Skeletal muscle satellite cell (primary cell): ENCODE measurements around the gene CFD.

ENCODE experiments used
- H3K27me3 ChIP-seq: 2 replicates; pipeline ENCODE4 v1.7.0; 2013; ENCODE audit warnings: low read length; ENCODE audit not compliant: control insufficient read depth, insufficient read depth
- H3K36me3 ChIP-seq: 2 replicates; pipeline ENCODE4 v1.7.0; 2013; ENCODE audit warnings: mild to moderate bottlenecking, control low read depth, low read length; ENCODE audit not compliant: insufficient read depth
- H3K4me1 ChIP-seq: 2 replicates; pipeline ENCODE4 v1.7.0; 2013; ENCODE audit warnings: low read length; ENCODE audit not compliant: control insufficient read depth, insufficient read depth
- H3K4me2 ChIP-seq: 2 replicates; pipeline ENCODE4 v1.7.0; 2013; ENCODE audit warnings: mild to moderate bottlenecking, low read length
- H3K4me3 ChIP-seq: 2 replicates; pipeline ENCODE4 v1.7.0; 2013; ENCODE audit warnings: low read length
- H3K9ac ChIP-seq: 2 replicates; pipeline ENCODE4 v1.7.0; 2013; ENCODE audit warnings: mild to moderate bottlenecking, low read depth, low read length, moderate library complexity
- H3K9me3 ChIP-seq: replicated peaks from 2 replicates; pipeline ENCODE4 v1.7.0; 2013; ENCODE audit warnings: mild to moderate bottlenecking, control low read depth, low read length

Gene CFD

DNA sequence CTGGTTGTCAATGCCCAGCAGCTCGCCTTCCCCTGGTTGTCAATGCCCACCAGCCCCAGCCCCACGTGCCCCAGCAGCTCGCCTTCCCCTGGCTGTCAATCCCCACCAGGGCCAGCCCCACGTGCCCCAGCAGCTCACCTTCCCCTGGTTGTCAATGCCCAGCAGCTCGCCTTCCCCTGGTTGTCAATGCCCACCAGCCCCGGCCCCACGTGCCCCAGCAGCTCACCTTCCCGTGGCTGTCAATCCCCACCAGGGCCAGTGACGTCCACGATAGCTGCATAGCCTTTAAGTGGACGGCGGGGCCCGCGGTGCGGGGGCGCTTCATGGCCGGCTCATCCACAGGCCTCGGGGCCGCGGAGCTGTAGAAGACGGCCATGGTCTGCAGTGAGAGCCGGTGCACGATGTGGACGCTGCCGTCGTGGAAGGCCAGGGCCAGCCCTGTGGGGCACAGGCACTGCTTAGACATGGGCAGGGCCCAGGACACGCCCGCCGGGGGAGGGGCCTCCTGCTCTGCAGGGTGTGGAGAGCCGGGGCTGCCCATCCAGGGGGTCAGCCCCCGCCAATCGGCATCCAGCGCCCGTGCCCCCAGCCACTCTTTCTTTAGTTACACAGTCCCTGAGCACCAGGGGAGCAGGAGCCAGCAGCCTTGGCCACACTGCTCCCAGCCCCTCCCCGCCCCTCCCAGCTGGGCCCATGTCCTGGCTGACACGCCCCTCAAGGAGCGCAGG, 20.4 kb downstream of the CFD start:
- Histone ChIP-seq H3K4me2 (no peak overlapping the region), H3K27me3 (no peaks in the 10 kb centered on the region), H3K9ac (no peak overlapping the region), H3K36me3 (peaks cover 29% of the 10 kb centered on the region), H3K9me3 (no peaks in the 10 kb centered on the region), H3K4me1 (no peaks in the 10 kb centered on the region), H3K4me3 (no peak overlapping the region)

DNA sequence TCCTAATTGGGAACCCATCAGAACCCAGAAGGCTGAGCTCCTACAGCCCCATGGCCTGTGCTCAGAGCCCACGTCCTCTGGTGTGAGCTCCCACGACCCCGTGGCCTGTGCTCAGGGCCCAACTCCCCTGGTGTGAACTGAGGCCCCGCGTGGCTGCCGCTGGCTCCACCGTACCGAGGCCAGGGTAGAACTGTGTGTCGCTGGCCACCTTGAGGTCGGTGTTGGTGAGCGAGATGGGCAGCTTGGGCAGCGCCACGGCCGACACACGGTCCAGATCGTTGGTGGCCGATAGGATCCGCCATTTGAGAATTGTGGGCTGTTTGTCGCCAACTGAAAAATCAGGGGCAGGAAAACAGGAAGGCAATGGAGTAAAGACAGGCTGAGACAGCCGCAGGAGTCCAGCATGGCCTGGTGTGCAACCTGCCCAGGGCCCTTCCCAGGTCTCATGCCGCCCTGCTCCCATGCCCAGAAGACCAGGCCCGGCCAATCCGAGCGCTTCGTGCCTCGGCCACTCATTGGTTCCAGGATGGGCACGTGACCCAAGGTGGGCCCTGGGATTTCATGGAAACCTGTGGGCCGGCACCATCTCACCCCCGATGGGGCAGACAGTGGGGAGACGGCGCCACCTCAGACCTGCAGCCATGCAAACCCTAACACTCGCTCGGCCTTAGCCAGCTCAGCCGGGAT, 22.1 kb downstream of the CFD start:
- no peaks in the 10 kb centered on the region for H3K9me3 ChIP-seq
- no peaks in the 10 kb centered on the region for H3K27me3 ChIP-seq
- peaks cover 34% of the 10 kb centered on the region for H3K36me3 ChIP-seq
- H3K4me3 ChIP-seq: no peak overlapping the region
- H3K4me1 ChIP-seq: no peaks in the 10 kb centered on the region
- no peak overlapping the region for H3K9ac ChIP-seq
- no peak overlapping the region for H3K4me2 ChIP-seq

DNA sequence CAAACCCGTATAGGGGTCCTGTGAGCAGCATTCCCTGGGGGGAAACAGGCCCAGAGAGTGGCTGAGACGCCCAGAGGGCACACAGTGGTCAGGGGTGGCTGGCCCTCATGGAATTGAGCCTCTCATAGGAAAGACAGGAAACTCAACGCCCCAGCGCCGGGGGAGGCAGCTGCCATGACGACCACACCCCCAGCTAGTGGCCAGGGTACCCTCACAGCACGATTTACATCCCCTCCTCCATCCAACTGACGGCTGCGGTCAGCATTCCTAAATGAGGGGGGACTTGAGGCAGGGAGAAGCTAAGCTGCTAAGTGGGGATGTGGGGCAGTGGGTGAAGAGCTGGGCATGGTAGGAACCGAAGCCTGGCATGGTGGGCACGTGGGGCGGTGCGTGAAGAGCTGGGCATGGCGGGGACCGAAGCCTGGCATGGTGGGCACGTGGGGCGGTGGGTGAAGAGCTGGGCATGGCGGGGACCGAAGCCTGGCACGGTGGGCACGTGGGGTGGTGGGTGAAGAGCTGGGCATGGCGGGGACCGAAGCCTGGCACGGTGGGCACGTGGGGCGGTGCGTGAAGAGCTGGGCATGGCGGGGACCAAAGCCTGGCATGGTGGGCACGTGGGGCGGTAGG, 23.5 kb downstream of the CFD start:
- no peaks in the 10 kb centered on the region for H3K27me3 ChIP-seq
- no peaks in the 10 kb centered on the region for H3K4me1 ChIP-seq
- H3K36me3 ChIP-seq: peaks cover 39% of the 10 kb centered on the region
- H3K9me3 ChIP-seq: no peaks in the 10 kb centered on the region
- H3K4me3 ChIP-seq: no peak overlapping the region
- H3K9ac ChIP-seq: no peak overlapping the region
- no peak overlapping the region for H3K4me2 ChIP-seq

DNA sequence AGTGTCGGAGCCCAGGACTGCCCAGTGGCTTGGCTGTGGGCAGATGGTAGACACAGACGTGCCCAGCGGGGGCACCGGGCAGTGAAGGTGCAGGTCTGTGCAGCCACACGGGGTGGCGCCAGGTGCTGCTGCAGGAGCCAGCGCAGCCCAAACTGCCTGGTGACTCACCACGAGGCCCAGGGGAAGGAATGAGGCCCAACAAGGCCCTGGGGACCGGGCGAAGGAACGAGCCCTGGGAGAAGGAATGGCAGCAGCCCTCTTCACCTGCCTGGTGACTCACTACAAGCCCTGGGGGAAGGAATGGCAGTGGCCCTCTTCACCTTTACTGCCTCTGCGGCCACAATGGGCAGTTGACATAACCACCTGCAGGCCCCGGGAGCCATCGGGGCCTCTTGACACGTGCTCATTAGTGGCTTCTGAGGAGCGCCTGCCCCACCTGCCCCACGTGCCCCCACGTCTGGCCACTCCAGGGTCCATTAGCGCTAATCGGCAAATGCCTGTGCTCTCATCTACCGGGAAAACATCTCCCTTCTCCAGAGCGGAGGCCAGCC, 24.3 kb downstream of the CFD start:
- H3K4me1 ChIP-seq: no peaks in the 10 kb centered on the region
- H3K27me3 ChIP-seq: no peaks in the 10 kb centered on the region
- H3K9me3 ChIP-seq: no peaks in the 10 kb centered on the region
- peaks cover 43% of the 10 kb centered on the region for H3K36me3 ChIP-seq
- no peak overlapping the region for H3K9ac ChIP-seq
- no peak overlapping the region for H3K4me2 ChIP-seq
- H3K4me3 ChIP-seq: no peak overlapping the region

DNA sequence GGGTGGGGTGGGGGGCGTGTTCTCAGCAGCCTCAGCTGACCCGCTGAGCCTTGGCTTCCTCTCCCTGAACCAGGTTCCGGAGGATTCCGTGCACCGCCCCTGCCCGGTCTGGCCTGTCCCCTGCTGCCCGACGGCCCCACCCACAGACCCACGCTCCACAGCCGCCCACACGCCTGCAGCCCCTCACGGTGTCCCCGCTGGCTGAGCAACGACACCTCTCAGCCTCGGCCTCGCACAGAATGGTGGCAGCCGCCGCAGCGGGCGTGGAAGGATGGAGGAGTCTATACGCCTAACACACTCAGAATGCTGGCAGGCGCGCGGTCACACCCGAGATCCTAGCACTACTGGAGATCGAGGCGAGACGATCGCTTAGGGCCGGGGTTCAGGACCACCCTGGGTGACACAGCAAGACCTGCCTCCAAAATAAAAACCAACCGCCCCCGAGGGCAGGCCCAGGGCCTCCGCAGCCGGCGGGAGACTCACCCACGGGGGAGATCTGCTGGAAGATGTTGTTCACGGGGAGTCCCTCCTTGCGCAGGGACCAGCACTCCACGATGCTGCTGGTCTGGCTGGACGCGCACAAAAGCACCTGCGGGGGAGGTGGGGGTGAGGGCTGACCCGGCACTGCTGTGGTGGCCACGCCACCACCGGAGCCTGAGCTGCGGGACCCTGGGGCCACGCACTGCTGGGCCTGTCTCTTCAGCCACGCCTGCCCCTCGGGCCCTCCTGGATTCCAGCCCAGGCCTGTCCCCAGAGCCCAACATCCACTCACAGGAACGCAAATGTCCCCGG, 25.2 kb downstream of the CFD start:
- Histone ChIP-seq H3K9ac (no peak overlapping the region), H3K4me2 (no peak overlapping the region), H3K9me3 (no peaks in the 10 kb centered on the region), H3K4me3 (no peak overlapping the region), H3K27me3 (no peaks in the 10 kb centered on the region), H3K36me3 (peaks cover 52% of the 10 kb centered on the region), H3K4me1 (no peaks in the 10 kb centered on the region)

DNA sequence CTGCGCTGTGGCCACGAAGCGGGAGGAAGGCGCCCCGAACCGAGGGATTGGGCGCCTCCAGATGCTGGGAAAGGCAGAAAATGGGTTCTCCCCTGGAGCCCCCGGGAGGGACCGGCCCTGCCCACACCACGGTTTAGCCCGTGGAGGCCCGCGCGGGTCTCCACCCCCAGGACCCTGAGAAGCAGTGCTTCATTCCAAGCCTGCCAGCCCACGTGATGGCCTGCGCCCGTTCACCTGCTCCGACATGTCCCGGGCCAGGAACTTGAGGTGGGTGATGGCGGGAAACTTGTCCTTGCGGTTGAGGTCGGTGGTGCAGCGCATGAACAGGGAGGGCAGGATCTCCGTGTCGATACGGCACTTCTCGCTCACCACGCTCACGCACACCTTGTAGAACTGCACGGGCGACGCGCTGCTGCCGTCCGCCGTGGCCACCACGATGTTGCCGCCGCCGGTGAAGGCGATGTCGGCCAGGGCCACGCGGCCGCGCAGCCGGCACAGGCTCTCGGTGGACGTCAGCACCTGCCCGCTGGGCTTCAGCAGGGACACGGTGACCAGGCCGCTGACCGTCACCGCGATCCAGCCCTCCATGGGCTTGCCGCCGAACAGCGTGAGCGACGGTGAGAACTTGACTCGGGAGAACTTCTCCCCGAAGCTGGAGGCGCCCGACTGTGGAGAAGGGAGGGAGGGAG, 26.2 kb downstream of the CFD start:
- Histone ChIP-seq H3K9me3 (no peaks in the 10 kb centered on the region), H3K4me3 (no peak overlapping the region), H3K27me3 (no peaks in the 10 kb centered on the region), H3K9ac (no peak overlapping the region), H3K4me1 (no peaks in the 10 kb centered on the region), H3K4me2 (no peak overlapping the region), H3K36me3 (peaks cover 58% of the 10 kb centered on the region)

DNA sequence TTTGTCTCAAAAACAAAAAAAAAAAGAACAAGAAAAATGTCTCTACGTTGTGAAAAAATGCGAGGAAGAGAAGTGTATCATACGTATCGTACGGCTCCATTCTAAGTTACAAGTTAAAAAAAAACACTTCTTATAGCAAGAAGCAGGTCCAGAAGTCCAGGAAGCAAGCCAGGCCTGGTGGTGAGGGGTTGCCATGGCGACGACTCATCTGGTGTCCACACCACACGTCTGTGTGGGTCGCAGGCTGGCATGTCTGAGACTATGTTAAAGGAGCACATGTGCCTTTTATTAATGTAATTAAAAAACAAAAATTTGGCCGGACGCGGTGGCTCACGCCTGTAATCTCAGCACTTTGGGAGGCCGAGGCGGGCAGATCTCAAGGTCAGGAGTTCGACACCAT, 27.6 kb downstream of the CFD start:
- no peaks in the 10 kb centered on the region for H3K4me1 ChIP-seq
- no peak overlapping the region for H3K4me3 ChIP-seq
- H3K4me2 ChIP-seq: no peak overlapping the region
- H3K9me3 ChIP-seq: no peaks in the 10 kb centered on the region
- H3K36me3 ChIP-seq: peaks cover 45% of the 10 kb centered on the region
- no peak overlapping the region for H3K9ac ChIP-seq
- H3K27me3 ChIP-seq: no peaks in the 10 kb centered on the region

DNA sequence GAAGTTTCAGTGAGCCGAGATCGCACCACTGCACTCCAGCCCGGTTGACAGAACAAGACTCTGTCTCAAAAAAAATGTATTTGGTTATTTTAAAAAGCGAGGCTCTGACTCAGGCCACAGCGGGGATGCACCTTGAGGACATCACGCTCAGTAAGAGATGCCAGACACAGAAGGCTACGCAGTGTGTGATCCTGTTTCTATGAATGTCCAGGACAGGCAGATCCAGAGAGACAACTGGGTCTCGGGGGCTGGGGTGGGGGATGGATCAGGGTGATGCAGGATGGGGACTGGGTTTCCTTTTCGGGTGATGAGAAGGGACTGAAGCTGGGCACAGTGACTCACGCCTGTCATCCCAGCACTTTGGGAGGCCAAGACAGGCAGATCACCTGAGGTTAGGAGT, 28.1 kb downstream of the CFD start:
- Histone ChIP-seq H3K36me3 (peaks cover 40% of the 10 kb centered on the region), H3K4me3 (no peak overlapping the region), H3K9me3 (no peaks in the 10 kb centered on the region), H3K27me3 (no peaks in the 10 kb centered on the region), H3K4me1 (no peaks in the 10 kb centered on the region), H3K9ac (no peak overlapping the region), H3K4me2 (no peak overlapping the region)

DNA sequence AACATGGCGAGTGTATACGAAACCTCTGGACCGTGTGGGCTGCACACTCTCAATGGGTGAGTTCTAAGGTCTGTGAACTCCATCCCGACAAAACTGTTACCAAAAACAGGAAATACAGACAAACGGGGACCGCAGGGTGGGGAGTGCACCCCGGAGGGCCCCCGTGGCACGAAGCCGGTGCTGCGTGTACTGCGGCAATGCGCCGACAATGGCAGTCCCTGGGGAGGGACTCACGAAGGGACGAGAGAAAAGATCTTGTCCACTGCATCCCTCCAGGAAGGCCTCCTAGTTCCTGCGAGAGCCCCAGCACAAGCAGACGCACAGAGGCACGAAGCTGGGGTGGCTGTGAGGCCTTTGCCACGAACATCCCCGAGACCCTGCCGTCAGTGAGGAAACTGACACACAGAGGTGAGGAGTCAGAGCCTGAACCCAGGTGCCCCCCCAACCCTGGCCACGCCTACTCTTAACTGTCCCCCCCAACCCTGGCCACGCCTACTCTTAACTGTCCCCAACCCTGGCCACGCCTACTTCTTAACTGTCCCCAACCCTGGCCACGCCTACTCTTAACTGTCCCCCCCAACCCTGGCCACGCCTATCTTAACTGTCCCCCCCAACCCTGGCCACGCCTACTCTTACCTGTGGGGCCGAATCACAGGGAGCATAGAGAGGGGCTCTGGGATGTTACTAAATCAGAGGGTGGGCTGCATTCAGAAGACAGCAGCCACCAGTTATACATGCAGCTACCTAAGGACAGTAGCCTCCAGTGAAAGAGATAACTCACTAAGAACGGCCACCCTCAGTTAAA, 29.3 kb downstream of the CFD start:
- H3K4me3 ChIP-seq: no peak overlapping the region
- H3K36me3 ChIP-seq: peaks cover 36% of the 10 kb centered on the region
- no peak overlapping the region for H3K9ac ChIP-seq
- H3K4me2 ChIP-seq: no peak overlapping the region
- no peaks in the 10 kb centered on the region for H3K4me1 ChIP-seq
- H3K9me3 ChIP-seq: no peaks in the 10 kb centered on the region
- H3K27me3 ChIP-seq: no peaks in the 10 kb centered on the region

DNA sequence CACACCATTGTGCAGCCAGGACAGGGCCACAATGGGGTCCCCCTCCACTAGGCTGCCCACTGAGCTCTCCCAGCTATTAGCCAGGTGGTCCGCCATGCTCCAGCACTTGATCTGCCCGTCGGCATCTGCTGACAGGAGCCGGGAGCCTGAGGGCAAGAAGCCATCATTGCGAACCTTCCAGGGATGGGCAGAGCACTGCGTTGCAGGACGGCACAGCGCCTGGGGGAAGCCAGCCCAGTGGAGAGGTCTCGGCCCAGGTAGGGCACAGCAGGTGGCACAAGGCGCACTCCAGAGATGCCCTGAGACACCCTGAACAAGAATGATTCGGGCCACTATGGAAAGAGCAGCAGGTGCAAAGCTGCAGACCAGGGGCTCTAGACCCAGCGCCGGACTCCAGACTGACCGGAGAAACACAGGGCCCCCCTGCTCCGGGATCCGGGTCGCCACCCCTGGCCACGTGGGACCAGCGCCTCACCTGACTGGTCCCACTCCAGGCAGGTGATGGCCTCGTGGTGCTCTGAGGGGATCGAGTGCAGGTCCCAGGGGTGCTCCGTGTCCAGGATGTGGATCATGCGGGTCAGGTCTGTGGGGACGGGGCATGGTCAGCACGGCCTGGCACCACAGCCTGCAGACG, 30.3 kb downstream of the CFD start:
- peaks cover 36% of the 10 kb centered on the region for H3K36me3 ChIP-seq
- no peaks in the 10 kb centered on the region for H3K9me3 ChIP-seq
- no peak overlapping the region for H3K4me3 ChIP-seq
- H3K27me3 ChIP-seq: no peaks in the 10 kb centered on the region
- H3K4me1 ChIP-seq: no peaks in the 10 kb centered on the region
- no peak overlapping the region for H3K4me2 ChIP-seq
- no peak overlapping the region for H3K9ac ChIP-seq
